GM12874 (cell line): ENCODE results near the gene TRA2B.

Experiments
- TF ChIP-seq, protein P1 (sequence below): IDR thresholded peaks from 2 replicates; pipeline ENCODE4 v1.5.1; 2011; ENCODE audit warnings: low read depth, mild to moderate bottlenecking, control low read depth, low read length, moderate library complexity; ENCODE audit not compliant: insufficient read depth

TRA2B gene

DNA sequence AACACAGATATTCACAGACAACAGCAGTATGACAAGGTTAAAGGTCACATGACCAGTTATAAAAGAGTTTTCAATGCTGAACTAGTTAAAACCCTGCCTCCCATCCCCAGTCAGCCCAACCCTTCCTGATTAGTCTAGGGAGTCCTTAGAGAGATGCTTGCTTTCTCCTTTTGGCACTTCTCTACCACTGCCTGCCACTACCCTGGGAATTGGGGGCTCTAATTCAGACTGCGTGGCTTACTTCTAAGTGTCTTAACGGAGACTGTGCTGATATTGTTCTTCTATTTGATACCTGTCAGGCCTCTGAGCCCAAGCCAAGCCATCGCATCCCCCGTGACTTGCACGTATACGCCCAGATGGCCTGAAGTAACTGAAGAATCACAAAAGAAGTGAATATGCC lies 11.7 kb upstream of the TRA2B start:
- TF ChIP-seq, protein P1, sequence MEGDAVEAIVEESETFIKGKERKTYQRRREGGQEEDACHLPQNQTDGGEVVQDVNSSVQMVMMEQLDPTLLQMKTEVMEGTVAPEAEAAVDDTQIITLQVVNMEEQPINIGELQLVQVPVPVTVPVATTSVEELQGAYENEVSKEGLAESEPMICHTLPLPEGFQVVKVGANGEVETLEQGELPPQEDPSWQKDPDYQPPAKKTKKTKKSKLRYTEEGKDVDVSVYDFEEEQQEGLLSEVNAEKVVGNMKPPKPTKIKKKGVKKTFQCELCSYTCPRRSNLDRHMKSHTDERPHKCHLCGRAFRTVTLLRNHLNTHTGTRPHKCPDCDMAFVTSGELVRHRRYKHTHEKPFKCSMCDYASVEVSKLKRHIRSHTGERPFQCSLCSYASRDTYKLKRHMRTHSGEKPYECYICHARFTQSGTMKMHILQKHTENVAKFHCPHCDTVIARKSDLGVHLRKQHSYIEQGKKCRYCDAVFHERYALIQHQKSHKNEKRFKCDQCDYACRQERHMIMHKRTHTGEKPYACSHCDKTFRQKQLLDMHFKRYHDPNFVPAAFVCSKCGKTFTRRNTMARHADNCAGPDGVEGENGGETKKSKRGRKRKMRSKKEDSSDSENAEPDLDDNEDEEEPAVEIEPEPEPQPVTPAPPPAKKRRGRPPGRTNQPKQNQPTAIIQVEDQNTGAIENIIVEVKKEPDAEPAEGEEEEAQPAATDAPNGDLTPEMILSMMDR: no peak

DNA sequence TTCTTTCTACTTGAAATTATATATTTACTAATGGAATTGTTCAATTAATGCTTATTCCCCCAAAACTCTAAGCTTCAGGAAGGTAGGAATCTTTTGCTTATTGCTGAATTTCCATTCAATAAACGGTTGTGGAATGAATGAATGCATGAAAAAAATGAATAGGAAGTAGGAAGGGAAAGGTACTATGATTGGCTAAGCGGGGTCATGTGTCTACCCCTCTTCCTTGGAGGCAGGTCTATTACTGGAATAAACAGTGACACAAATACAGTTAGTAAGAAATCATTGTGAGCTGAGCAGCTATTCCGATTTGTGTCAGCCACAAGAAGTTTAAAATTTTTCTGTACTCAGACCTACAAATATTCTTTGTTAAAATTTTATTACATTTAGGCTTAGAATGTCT lies 10.5 kb upstream of the TRA2B start:
- TF ChIP-seq, protein P1: no peak

DNA sequence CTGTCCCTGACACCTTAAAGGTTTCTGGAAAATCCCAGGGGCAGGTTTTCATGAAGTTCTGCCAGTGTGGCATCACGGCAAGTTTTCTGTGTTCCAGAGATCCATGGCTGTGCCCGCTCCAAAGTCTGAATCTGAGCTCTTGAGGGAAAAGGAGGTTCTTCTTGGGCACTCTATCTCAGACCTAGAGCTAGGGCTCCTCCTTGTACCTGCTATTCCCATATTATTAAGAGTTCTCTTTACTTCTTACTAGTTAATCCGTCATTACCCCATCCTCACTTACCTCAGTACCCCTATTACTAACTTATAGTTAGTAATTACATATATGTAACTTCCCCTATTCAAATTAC lies 5.9 kb upstream of the TRA2B start:
- TF ChIP-seq, protein P1: no peak

DNA sequence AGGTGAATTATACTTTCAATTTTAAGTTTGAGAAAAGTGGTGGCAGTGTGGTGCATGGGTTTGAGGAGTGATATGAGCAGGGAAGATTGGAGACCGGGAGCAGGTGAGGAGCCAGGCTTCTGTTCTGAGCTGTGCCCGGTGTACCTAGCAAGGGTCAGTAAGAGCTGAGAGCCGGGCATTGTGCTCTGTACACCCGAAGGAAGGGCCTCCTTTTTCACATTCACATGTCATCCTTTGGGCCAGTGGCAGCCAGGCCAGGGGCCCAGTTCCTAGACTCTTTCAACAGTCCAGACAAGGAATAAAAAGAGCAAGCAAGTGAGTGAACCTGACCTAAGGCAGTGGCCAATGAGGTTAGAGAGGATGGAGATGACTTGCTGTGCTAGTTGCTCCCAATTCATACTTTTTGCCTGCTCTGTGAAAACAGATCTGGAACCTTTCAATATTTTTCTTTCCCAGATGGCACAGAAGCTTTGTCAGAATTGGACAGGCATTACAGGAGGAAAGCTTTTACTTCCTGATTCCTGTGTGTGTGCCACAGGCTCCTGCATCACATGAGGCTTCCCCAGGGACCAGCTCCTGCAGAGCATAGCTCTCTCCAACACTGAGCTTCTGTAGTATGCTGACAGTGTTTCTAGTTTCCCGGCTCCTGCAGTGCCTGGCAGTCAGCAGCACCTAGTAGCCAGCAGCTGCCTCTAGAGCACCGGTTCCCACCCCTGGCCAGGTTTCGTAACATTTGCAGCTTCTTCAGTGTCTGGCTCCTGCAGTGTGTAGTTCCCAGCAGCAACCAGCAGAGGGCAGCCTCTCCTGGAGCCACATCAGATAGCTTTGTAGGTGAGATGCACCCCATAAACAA lies 5.3 kb upstream of the TRA2B start:
- TF ChIP-seq, protein P1: peak; percentile 99

DNA sequence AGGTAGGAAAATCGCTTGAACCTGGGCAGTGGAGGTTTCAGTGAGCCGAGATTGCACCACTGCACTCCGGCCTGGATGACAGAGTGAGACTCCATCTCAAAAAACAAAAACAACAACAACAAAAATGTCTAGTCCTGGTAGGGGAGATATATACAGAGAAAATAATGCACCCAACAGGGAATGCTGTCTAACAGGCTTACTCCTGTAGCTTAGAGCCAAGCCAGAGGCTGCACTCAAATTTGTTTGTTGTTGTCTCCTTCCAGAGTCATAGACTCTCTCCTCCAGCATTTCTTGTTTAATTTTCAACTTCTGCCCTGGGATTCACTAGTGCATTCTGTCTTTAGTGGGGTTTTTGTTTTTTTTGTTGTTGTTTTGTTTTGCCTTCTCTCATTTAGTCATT lies 4.6 kb upstream of the TRA2B start:
- TF ChIP-seq, protein P1: no peak

DNA sequence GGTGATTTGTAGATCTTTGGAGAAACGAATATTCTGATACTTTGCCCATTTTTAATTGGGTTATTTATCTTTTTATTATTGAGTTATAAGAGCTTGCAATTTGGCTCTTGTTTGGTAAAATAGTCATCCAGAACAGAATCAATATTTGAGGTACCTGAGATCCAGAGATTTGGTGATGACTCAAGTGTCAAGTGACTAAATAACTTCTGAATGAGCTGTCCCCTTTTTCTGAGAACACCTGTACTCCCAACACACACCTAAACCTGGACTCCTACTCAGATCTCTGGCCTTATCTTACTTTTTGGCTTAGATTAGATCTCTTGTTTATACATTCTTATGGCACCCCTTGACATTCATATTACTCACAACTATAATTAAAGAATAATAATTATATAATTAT lies 3.1 kb upstream of the TRA2B start:
- TF ChIP-seq, protein P1: no peak

DNA sequence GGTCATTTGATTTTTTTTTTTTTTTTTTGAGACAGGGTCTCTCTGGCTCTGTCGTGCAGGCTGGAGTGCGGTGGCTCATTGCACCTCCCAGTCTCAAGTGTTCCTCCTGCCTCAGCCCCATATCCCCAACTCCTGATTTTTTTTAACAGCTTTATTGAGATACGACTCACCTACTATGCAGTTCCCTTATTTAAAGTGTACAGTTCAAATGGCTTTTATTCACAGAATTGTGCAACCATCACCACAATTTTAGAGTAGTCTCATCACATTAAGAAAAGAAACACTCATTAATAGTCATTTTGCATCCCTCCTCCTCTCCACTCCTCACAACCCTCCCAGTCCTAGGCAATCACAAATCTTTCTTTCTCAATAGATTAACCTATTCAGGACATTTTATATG lies 1.9 kb upstream of the TRA2B start:
- TF ChIP-seq, protein P1: no peak
